Activated CD8-positive, alpha-beta memory T cell treated with anti-CD3 and anti-CD28 coated beads, Interleukin-2, amount 10 ng/mL, durations not matched to agents 7 days and 5 days (primary cell): Measurements from ENCODE around the gene ATF1. TPM values are rescaled to one million over a fixed set of nuclear protein-coding genes. Genes with fewer than 3 reads are reported as not detected.
"Not testable (repeated sequence)": the region's sequence is repeated elsewhere in the genome, so short reads cannot be mapped to it uniquely, and the experiment has no call there.

Experiments used
- ATAC-seq: fragments of 150-1000 bp; cut with Tn5 transposase; one replicate; pipeline ENCODE4 v1.10.0; 2021; ENCODE audit warnings: moderate library complexity
- CTCF ChIA-PET: fragments of 350-600 bp; sonication (Branson Sonifier 250); formaldehyde crosslinking; loops from one replicate; lab custom pipeline; 2021; ENCODE audit warnings: antibody characterized with exemption; lab: Charles Lee
- DNase-seq: peaks from one replicate; pipeline ENCODE4 v3.0.0-alpha.2; 2020
- H3K27ac Mint-ChIP-seq: one replicate; pipeline ENCODE4 v1.8.0; 2021; ENCODE audit warnings: mild to moderate bottlenecking, mixed read lengths
- H3K27me3 Mint-ChIP-seq: one replicate; pipeline ENCODE4 v1.8.0; 2021; ENCODE audit warnings: mixed read lengths
- H3K36me3 Mint-ChIP-seq: one replicate; pipeline ENCODE4 v1.8.0; 2021; ENCODE audit warnings: mild to moderate bottlenecking, mixed read lengths
- H3K4me1 Mint-ChIP-seq: one replicate; pipeline ENCODE4 v1.8.0; 2021; ENCODE audit warnings: mixed read lengths
- H3K4me3 Mint-ChIP-seq: one replicate; pipeline ENCODE4 v1.8.0; 2021; ENCODE audit warnings: mild to moderate bottlenecking, moderate library complexity, mixed read lengths
- H3K9me3 Mint-ChIP-seq: one replicate; pipeline ENCODE4 v1.8.0; 2022; ENCODE audit warnings: low read depth, mixed read lengths
- total RNA-seq, 2 experiments: library from RNA; stranded (reverse); gene quantifications; one replicate each; pipeline ENCODE4 v1.2.3, GENCODE V29; 2021

The ATF1 gene
- total RNA-seq, 2 experiments from 2014 or later = 29.4 to 44.0 TPM

DNA sequence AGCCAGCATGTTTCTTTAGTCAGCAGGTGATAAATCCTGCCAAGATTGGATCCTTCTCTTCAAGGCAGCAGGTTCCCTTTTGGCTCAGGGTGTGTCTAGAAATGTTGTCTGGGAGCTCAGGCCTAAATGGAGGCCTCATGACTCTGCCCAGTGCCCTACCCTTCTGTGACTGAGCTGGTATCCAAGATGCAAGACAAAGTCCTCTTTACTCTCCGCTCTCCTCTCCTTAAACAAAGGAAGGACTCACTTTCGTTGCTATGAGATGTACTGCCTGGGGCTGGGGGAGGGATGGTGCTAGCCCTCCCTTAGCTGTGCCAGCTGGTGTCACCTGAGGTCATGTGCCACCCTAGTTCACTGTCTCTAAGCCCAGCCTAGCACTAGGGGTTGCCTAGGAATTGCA lies 65.0 kb downstream of the ATF1 start:
- Mint-ChIP-seq H3K27me3 (no peaks in the 10 kb centered on the region), H3K36me3 (peaks cover 5% of the 10 kb centered on the region), H3K9me3 (peaks cover 11% of the 10 kb centered on the region), H3K27ac (no peak overlapping the region), H3K4me1 (peaks cover 4% of the 10 kb centered on the region), H3K4me3 (no peak overlapping the region)
- CTCF ChIA-PET = interaction anchor here (0.7 kb wide), 1 partner anchor 158 kb away, joined by 4 read pairs; no protein-coding TSS in a partner anchor
- no peak for ATAC-seq
- DNase-seq = no peak

DNA sequence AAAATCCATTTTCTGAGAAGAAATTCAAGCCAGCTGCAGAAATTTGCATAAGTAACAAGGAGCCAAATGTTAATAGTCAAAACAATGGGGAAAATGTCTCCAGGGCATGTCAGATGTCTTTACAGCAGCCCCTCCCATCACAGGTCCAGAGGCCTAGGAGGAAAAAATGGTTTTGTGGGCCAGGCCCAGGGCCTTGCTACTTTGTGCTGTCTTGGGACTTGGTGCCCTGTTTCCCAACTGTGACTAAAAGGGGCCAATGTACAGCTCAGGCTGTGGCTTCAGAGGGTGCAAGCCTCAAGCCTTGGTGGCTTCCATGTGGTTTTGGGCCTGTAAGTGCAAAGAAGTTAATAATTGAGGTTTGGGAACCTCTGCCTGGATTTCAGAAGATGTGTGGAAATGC lies 69.9 kb downstream of the ATF1 start:
- H3K4me3 Mint-ChIP-seq, H3K4me1 Mint-ChIP-seq, H3K36me3 Mint-ChIP-seq, DNase-seq, ATAC-seq, H3K27me3 Mint-ChIP-seq, CTCF ChIA-PET, H3K27ac Mint-ChIP-seq: not testable (repeated sequence)
- H3K9me3 Mint-ChIP-seq = peaks cover 11% of the 10 kb centered on the region

DNA sequence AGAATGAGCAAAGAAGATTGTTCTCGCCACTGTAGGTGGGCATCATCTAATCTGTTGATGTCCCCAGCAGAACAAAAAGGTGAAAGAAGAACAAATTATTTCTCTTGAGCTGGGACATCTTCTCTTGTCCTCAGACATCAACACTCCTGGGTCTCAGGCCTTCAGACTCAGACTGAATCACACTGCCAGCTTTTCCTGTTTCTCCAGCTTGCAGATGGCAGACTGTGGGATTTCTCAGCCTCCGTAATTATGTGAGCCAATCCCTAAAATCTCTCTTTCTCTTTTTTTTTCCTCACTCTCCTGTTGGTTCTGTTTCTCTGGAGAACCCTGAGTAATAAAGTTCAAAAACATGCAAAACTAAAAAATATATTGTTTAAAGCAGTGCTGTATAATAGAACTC lies 75.1 kb downstream of the ATF1 start:
- H3K27ac Mint-ChIP-seq = no peak overlapping the region
- ATAC-seq = no peak
- H3K4me1 Mint-ChIP-seq = no peaks in the 10 kb centered on the region
- H3K36me3 Mint-ChIP-seq = peaks cover 3% of the 10 kb centered on the region
- no peak overlapping the region for H3K4me3 Mint-ChIP-seq
- DNase-seq = no peak
- peaks cover 4% of the 10 kb centered on the region for H3K9me3 Mint-ChIP-seq
- CTCF ChIA-PET = no interaction called here
- peaks cover 13% of the 10 kb centered on the region for H3K27me3 Mint-ChIP-seq

DNA sequence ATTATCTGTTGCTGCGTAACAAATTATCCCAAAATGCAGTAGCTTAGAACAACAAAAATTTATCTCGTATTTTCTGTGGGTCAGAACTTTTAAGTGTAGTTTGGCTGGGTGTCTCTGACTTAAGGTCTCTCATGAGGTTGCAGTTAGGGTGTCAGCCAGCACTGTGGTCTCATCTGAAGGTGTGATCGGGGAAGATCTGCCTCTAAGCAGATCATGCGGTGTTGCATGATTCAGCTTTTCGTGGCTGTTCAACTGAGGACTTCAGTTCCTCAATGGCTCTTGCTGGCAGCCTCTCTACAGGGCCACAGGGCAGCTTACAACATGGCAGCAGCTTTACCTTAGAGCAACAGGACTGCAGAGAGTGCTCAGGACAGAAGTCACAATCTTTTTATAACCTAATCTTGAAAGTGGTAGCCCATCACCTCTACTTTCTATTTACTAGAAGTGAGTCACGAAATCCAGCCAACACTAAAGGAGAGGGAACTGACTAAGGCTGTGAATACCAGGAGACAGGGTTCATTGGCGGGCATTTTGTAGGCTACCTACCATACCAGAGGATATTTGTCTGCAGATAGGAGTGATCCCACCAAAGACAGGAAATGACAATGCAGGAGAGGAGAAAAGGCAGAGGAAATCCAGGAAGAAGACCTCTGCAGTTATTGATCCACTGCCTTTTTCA lies 77.0 kb downstream of the ATF1 start:
- peaks cover 4% of the 10 kb centered on the region for H3K9me3 Mint-ChIP-seq
- H3K4me1 Mint-ChIP-seq = no peaks in the 10 kb centered on the region
- CTCF ChIA-PET = no interaction called here
- DNase-seq = no peak
- ATAC-seq = no peak
- H3K27ac Mint-ChIP-seq = no peak overlapping the region
- H3K4me3 Mint-ChIP-seq = no peak overlapping the region
- H3K27me3 Mint-ChIP-seq = peaks cover 13% of the 10 kb centered on the region
- peaks cover 2% of the 10 kb centered on the region for H3K36me3 Mint-ChIP-seq

DNA sequence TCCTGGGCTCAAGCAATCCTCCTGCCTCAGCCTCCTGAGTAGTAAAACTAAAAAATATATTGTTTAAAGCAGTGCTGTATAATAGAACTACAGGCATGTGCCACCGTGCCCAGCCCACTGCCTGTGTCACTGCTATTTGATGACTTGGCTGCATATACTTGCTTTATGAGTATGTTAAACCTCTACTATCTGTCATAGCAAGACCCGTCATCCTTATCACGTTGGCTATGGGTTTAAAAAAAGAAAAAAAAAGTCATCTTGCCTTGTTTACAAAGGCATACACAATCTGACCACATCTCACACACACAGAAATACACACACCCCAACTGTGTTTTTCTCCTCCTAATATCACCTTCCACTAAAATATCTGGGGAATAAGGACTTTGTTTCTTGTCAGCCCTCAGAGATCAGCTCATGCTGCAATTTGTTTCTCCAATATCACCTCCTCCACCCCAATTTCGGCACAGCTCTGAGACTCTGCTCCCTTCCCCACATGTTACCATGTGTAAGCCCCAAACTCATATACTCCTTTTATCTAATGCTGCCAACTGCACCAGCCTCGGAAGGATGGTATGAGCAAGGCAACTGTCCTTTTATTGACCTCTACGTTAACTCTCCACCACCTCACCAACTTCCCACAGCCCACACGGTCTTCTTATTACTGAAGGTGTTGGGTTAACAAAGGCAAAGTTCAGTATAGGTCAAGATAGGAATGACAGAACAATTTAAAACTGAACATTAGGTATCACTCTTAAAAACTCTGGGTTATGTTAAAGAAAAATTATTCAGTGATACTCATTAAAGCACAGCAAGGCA lies 78.0 kb downstream of the ATF1 start:
- Mint-ChIP-seq H3K27me3 (peaks cover 13% of the 10 kb centered on the region), H3K4me3 (no peak overlapping the region), H3K9me3 (peaks cover 4% of the 10 kb centered on the region), H3K36me3 (peaks cover 2% of the 10 kb centered on the region), H3K4me1 (no peaks in the 10 kb centered on the region), H3K27ac (no peak overlapping the region)
- CTCF ChIA-PET = no interaction called here
- no peak for DNase-seq
- no peak for ATAC-seq

DNA sequence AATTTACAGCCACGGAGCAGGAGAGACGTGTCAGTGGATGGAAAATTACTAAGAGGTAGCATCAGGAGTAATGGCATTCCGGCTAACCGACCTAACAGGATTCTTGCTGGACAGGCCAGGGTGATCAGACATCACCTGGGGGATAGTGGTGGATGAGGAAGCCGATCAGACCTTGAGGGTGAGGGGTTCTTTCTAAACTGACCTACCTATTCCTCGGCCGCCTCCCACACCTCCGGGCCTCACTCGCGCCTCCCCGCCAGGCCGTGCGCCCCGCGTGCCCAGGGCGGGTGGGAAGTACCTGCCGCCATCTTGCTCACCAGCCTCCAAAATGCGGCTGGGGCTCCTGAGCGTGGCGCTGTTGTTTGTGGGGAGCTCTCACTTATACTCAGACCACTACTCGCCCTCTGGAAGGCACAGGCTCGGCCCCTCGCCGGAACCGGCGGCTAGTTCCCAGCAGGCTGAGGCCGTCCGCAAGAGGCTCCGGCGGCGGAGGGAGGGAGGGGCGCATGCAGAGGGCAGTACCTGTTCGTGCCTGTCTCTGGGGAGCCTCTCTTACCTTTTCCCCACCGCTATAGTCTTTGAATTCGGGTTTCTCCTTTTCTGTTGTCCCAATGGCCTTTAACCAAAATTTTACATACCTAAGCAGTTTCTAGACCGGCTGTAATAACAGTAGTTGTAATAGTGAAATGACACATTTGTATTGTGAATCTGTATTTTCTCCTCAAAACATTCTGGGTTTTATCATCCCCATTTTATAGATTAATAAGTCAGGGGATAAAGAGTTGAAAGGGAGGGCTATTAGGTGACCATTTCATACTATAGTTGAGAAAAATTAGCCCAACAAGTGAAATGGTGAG lies 79.0 kb downstream of the ATF1 start, which contains the start of gene TMPRSS12:
TSS of gene TMPRSS12 (plus strand) at position 290 of the 857 bp plus-strand sequence. CDS start at position 329, 39 bp downstream.
- H3K4me3 Mint-ChIP-seq = no peak within 1 kb of the TSS
- H3K4me1 Mint-ChIP-seq = no peaks in the 10 kb centered on the region

DNA sequence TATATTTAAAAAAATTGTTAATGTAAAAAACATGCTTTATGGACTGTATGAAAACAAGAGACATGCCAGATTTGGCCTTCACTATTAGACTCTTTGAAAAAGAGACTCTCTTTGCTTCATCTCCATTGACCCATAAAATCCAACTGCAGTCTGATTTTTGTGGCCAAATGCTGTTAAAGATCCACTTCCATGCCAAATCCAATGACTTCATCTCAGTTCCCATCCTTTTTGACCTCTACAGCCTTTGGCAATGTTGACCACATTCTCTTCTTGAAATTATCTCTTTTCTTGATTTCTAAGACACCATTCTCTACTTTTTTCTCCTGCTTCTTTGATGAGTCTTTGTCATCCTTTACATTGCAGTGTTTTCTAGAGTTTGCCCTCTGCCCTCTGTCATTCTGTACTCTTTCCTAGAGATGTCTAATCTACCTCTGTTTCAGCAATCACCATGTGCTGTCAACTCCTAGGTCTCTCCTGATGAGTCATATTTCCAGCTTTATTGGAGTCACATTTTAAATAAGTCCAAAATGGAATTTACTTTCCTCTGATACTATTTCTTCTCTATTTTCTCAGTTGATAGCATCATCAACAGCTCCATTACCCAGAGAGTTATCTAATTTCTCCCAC lies 81.2 kb downstream of the ATF1 start:
- no peak overlapping the region for H3K27ac Mint-ChIP-seq
- H3K9me3 Mint-ChIP-seq = peaks cover 4% of the 10 kb centered on the region

More for the DNA sequence above, 79.0 kb downstream of the ATF1 start, which contains the start of gene TMPRSS12:
- peaks cover 2% of the 10 kb centered on the region for H3K36me3 Mint-ChIP-seq
- no peak for DNase-seq
- no peak for ATAC-seq
- peaks cover 4% of the 10 kb centered on the region for H3K9me3 Mint-ChIP-seq
- CTCF ChIA-PET = interaction anchor here (1.3 kb wide), 1 partner anchor 144 kb away, joined by 3 read pairs; no protein-coding TSS in a partner anchor
- no peak within 1 kb of the TSS for H3K27ac Mint-ChIP-seq
- H3K27me3 Mint-ChIP-seq = peaks cover 13% of the 10 kb centered on the region

DNA sequence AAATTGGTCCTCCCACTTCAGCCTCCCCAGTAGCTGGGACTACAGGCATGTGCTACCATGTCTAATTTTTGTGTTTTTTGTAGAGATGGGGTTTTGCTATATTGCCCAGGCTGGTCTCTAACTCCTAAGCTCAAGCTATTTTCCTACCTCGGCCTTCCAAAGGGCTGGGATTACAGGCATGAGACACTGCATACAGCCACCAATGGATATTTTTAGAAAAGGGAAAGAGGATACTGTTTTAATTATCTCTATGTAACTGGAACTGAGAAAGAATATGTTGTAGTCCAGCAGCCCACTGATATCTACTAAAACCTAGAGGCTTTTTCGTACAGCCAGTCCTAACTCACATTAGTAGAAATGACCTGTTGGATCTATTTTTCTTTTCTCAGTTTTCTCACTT lies 85.1 kb downstream of the ATF1 start:
- Mint-ChIP-seq H3K36me3 (no peaks in the 10 kb centered on the region), H3K27me3 (peaks cover 37% of the 10 kb centered on the region), H3K4me1 (no peaks in the 10 kb centered on the region), H3K27ac (no peak overlapping the region), H3K9me3 (no peaks in the 10 kb centered on the region), H3K4me3 (no peak overlapping the region)
- CTCF ChIA-PET = no interaction called here
- DNase-seq (no peak), ATAC-seq (no peak)

More for the DNA sequence above, 81.2 kb downstream of the ATF1 start:
- ATAC-seq (no peak), DNase-seq (no peak)
- no peaks in the 10 kb centered on the region for H3K4me1 Mint-ChIP-seq
- peaks cover 15% of the 10 kb centered on the region for H3K27me3 Mint-ChIP-seq
- H3K36me3 Mint-ChIP-seq = peaks cover 2% of the 10 kb centered on the region
- CTCF ChIA-PET = interaction anchor here (0.6 to 0.9 kb wide), 2 partner anchors 19 to 41 kb away, joined by 3 to 5 read pairs; no protein-coding TSS in a partner anchor
- no peak overlapping the region for H3K4me3 Mint-ChIP-seq

DNA sequence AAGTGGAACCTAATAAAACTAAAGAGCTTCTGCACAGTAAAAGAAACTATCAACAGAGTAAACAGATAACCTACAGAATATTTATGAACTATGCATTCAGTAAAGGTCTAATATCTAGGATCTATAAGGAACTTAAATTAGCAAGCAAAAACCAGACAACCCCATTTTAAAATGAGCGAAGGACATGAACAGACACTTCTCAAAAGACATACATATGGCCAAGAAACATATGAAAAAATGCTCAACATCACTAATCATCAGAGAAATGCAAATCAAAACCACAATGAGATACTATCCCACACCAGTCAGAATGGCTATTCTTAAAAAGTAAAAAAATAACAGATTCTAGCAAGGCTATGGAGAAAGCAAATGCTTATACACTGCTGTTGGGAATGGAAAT lies 91.3 kb downstream of the ATF1 start:
- H3K27ac Mint-ChIP-seq, H3K4me3 Mint-ChIP-seq, DNase-seq, H3K36me3 Mint-ChIP-seq, H3K4me1 Mint-ChIP-seq, CTCF ChIA-PET, ATAC-seq, H3K9me3 Mint-ChIP-seq: not testable (repeated sequence)
- H3K27me3 Mint-ChIP-seq = peaks cover 32% of the 10 kb centered on the region

DNA sequence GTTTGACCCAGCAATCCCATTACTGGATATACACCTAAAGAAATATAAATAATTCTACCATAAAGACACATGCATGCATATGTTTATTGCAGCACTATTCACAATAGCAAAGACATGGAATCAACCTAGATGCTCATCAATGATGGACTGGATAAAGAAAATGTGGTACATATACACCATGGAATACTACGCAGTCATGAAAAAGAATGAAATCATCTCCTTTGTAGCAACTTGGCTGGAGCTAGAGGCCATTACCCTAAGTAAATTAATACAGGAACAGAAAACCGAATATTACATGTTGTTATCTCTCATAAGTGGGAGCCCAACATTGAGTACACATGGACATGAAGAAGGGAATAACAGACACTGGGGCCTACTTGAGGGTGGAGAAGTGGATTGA lies 91.8 kb downstream of the ATF1 start:
- H3K27me3 Mint-ChIP-seq = peaks cover 29% of the 10 kb centered on the region
- H3K9me3 Mint-ChIP-seq, DNase-seq, ATAC-seq, H3K4me3 Mint-ChIP-seq, CTCF ChIA-PET, H3K4me1 Mint-ChIP-seq, H3K36me3 Mint-ChIP-seq, H3K27ac Mint-ChIP-seq: not testable (repeated sequence)

DNA sequence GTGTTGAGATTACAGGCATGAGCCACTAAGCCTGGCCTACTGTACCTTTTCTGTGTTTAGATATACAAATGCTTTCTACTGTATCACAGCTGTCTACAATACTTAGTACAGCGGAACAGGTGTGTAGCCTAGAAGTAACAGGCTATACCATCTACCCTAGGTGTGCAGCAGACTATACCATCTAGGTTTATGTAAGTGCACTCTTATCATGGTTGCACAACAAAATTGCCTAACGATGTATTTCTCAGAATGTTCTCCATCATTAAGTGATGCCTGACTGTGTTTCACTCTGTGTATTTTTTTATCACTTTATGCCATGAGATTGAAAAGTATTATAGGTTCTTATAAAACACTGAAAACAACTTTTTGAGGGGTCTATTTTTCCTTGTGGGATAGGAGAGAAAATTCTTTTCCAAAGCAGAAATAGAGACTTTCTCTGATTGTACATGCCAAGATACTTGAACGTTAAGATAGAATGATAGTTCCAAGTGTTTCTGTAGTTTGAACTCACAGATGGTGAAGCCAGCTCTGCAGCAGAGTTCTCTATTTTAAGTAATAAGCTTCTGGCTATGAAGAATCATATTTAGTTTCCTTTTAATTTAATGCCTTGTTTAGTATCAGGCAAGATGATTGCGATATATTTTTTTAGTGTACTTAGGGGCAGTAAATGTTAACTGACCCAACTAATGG lies 95.9 kb downstream of the ATF1 start:
- CTCF ChIA-PET = no interaction called here
- Mint-ChIP-seq H3K4me1 (peaks cover 1% of the 10 kb centered on the region), H3K9me3 (peaks cover 5% of the 10 kb centered on the region), H3K4me3 (no peak overlapping the region), H3K27ac (no peak overlapping the region), H3K36me3 (no peaks in the 10 kb centered on the region), H3K27me3 (no peaks in the 10 kb centered on the region)
- ATAC-seq (no peak), DNase-seq (no peak)

DNA sequence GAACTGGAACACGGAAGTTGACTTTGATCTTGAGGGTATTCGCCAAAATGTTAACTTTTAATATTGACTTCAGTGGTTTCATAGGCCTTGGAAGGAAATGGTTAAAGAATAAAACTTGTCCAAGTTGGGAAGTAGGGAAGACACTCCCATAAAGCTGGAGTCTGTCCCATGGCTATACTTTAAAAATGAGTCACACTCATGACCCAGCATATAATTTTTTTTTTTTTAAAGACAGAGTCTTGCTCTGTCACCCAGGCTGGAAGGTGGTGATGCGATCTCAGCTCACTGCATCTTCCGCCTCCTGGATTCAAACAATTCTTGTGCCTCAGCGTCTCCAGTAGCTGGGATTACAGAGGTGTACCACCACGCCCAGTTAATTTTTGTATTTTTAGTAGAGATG lies 98.4 kb downstream of the ATF1 start:
- Mint-ChIP-seq H3K4me1 (peaks cover 1% of the 10 kb centered on the region), H3K4me3 (no peak overlapping the region), H3K9me3 (peaks cover 14% of the 10 kb centered on the region), H3K27me3 (no peaks in the 10 kb centered on the region), H3K36me3 (peaks cover 3% of the 10 kb centered on the region), H3K27ac (no peak overlapping the region)
- DNase-seq = no peak
- ATAC-seq = no peak
- CTCF ChIA-PET = interaction anchor here (1.0 to 1.4 kb wide), 2 partner anchors 97 to 182 kb away, joined by 3 read pairs; no protein-coding TSS in a partner anchor
